ENCODE data around the gene KRT9. TPM values are rescaled to one million over a fixed set of nuclear protein-coding genes. Genes with fewer than 3 reads are reported as not detected.

Gene KRT9
- total and polyA plus RNA-seq, 9 of the 15 experiments (the other 6 are each of a cell fraction or from before 2014, with no cell fraction given): 0.03 TPM; not detected in 8

DNA sequence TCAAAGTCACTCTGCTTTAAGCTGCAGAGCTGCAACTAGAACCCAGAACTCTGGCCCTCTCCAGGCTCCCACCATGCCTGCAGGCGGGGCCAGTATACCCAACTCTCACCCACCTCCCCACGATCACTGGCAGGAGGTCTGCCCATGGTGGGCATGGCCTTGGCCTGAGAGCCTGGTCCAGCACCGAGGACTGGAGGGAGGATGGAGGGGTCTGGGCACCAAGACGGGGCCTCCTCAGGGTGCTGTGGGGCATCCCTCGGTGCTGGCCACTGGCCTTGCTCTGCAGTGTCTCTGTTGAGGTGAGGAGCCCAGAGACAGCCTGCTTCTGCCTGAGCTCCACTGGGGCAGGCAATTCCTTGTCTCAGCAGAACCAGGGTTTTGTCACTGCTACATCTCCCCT is 42.2 kb upstream of the KRT9 start:
- Histone ChIP-seq H3K9me3 (replicated peaks; ENCODE audit: control insufficient read depth, insufficient read depth, low read depth, low read length) (no peaks in the 10 kb centered on the region), H3K9ac (ENCODE audit: insufficient read depth in 1 of 2, low read depth in 2 of 2, low read length in 2 of 2) (no peak overlapping the region), H3K27ac (ENCODE audit: extremely low read depth, low read depth, low read length) (no peak overlapping the region), H3K27me3 (ENCODE audit: control insufficient read depth in 2 of 2, insufficient read depth in 2 of 2, low read length in 2 of 2) (peaks cover 10 to 50% of the 10 kb centered on the region in 2 experiments), H4K20me1 (replicated peaks; ENCODE audit: control insufficient read depth, insufficient read depth, low read length) (0 out of 2 replicates have a peak, but pooled peaks cover 2% of the 10 kb centered on the region), H3K4me3 (no peak overlapping the region), H3K4me2 (ENCODE audit: insufficient read depth, low read length) (no peak overlapping the region), H3K36me3 (ENCODE audit: control insufficient read depth, insufficient read depth, low read length) (no peaks in the 10 kb centered on the region), H2AFZ (ENCODE audit: low read depth, low read length) (no peak overlapping the region), H3K9me1 (ENCODE audit: control insufficient read depth, insufficient read depth, low read length) (no peaks in the 10 kb centered on the region), H3K4me1 (replicated peaks in 1 of 2; ENCODE audit: control insufficient read depth in 2 of 2, insufficient read depth in 2 of 2, low read length in 2 of 2) (no peaks in the 10 kb centered on the region; a peak in 1 of 5 replicates), H3K79me2 (ENCODE audit: control insufficient read depth, insufficient read depth, low read length) (no peaks in the 10 kb centered on the region)
- no peak for FAIRE-seq
- WGBS (ENCODE audit: insufficient coverage, low coverage, missing lambda C conversion rate): 0% methylated on average over 3 of the region's 5 CpGs
- ChIA-PET POLR2A (no interaction called here), CTCF (ENCODE audit: low intra/inter-chr PET ratio) (no interaction called here)
- in situ Hi-C loops (cut with MboI): no loop called here
- BruUV-seq (replicated peaks): no TSS peak
- DNase-seq (ENCODE audit: extremely low read depth in 1 of 4, low spot score in 3 of 4): no peak
- no peak for ATAC-seq
- intact Hi-C loops (cut with micrococcal nuclease): no loop called here
- TF ChIP-seq ILK (tag; IDR thresholded peaks at IDR 0.05; ENCODE audit: borderline replicate concordance, low read depth) (no peak), TAF9B (IDR thresholded peaks at IDR 0.05; ENCODE audit: partially characterized antibody) (no peak), ZNF696 (CRISPR knock-in tag; conservative IDR thresholded peaks at IDR 0.05) (no peak), XRCC5 (IDR thresholded peaks at IDR 0.05; ENCODE audit: low read depth, low read length) (no peak), KHSRP (IDR thresholded peaks at IDR 0.05) (no peak), KAT8 (IDR thresholded peaks at IDR 0.05; ENCODE audit: low read depth) (no peak)
- TF ChIP-seq, protein P1, sequence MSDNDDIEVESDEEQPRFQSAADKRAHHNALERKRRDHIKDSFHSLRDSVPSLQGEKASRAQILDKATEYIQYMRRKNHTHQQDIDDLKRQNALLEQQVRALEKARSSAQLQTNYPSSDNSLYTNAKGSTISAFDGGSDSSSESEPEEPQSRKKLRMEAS (CRISPR knock-in tag; IDR thresholded peaks at IDR 0.05): no peak
- TF ChIP-seq, protein P2, sequence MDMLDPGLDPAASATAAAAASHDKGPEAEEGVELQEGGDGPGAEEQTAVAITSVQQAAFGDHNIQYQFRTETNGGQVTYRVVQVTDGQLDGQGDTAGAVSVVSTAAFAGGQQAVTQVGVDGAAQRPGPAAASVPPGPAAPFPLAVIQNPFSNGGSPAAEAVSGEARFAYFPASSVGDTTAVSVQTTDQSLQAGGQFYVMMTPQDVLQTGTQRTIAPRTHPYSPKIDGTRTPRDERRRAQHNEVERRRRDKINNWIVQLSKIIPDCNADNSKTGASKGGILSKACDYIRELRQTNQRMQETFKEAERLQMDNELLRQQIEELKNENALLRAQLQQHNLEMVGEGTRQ (CRISPR knock-in tag; IDR thresholded peaks at IDR 0.05): no peak
